CD4-positive, CD25-positive, alpha-beta regulatory T cell (primary cell): Measurements from ENCODE around the gene NBEAL1. TPM values are rescaled to one million over a fixed set of nuclear protein-coding genes. Genes with fewer than 3 reads are reported as not detected.
"Not testable (repeated sequence)": the region's sequence is repeated elsewhere in the genome, so short reads cannot be mapped to it uniquely, and the experiment has no call there.

Source experiments
- ATAC-seq, 2 donors: fragments of 150-1000 bp; cut with Tn5 transposase; one replicate each; pipeline ENCODE4 v1.10.0; 2021; ENCODE audit warnings: low read depth in 2 of 2, moderate number of reproducible peaks in 2 of 2, moderate library complexity in 1 of 2
- DNase-seq, 3 donors: peaks; one replicate each; pipeline versions ENCODE4 v3.0.0 to v3.0.0-alpha.2; 2012 to 2022; ENCODE audit warnings: mixed read lengths in 1 of 3
- H3K27ac ChIP-seq: one replicate; pipeline ENCODE4 v1.7.0; 2013; ENCODE audit warnings: mild to moderate bottlenecking, low read length; ENCODE audit not compliant: insufficient read depth, poor library complexity, severe bottlenecking
- H3K27me3 ChIP-seq: one replicate; pipeline ENCODE4 v1.7.0; 2013; ENCODE audit warnings: low read length; ENCODE audit not compliant: control insufficient read depth, insufficient read depth
- H3K36me3 ChIP-seq: one replicate; pipeline ENCODE4 v1.7.0; 2013; ENCODE audit warnings: mild to moderate bottlenecking, low read length, moderate library complexity; ENCODE audit not compliant: control insufficient read depth, insufficient read depth
- H3K4me1 ChIP-seq: 2 replicates; pipeline ENCODE4 v1.7.0; 2013; ENCODE audit warnings: mild to moderate bottlenecking, low read length; ENCODE audit not compliant: insufficient read depth, control insufficient read depth, poor library complexity, severe bottlenecking
- H3K4me3 ChIP-seq: one replicate; pipeline ENCODE4 v1.7.0; 2013; ENCODE audit warnings: low read depth, mild to moderate bottlenecking, low read length, moderate library complexity
- H3K9me3 ChIP-seq, 2 experiments: 1 replicate in 1 of 2; 2 replicates in 1 of 2; pipeline ENCODE4 v1.7.0; 2013; ENCODE audit warnings: low read length in 2 of 2, mild to moderate bottlenecking in 1 of 2, moderate library complexity in 1 of 2; ENCODE audit not compliant: control insufficient read depth in 2 of 2
- H3K27ac Mint-ChIP-seq, 3 donors: one replicate each; pipeline ENCODE4 v1.8.0; 2020 to 2022; ENCODE audit warnings: mild to moderate bottlenecking in 3 of 3, mixed read lengths in 3 of 3, moderate library complexity in 2 of 3
- H3K27me3 Mint-ChIP-seq: one replicate; pipeline ENCODE4 v1.8.0; 2022; ENCODE audit warnings: mild to moderate bottlenecking, mixed read lengths
- H3K36me3 Mint-ChIP-seq: one replicate; pipeline ENCODE4 v1.8.0; 2020; ENCODE audit warnings: mixed read lengths
- H3K4me1 Mint-ChIP-seq, 4 donors: one replicate each; pipeline ENCODE4 v1.8.0; 2020 to 2022; ENCODE audit warnings: mixed read lengths in 4 of 4, mild to moderate bottlenecking in 1 of 4
- H3K4me3 Mint-ChIP-seq, 4 donors: one replicate each; pipeline ENCODE4 v1.8.0; 2020 to 2022; ENCODE audit warnings: mild to moderate bottlenecking in 4 of 4, mixed read lengths in 4 of 4, moderate library complexity in 3 of 4
- H3K9me3 Mint-ChIP-seq, 7 donors: one replicate each; pipeline ENCODE4 v1.8.0; 2020 to 2022; ENCODE audit warnings: mixed read lengths in 7 of 7, mild to moderate bottlenecking in 3 of 7, moderate library complexity in 2 of 7
- polyA plus RNA-seq, 4 donors: library from polyadenylated mRNA; unstranded; fragments of 300-500 nt; fragmentation: Illumina TruSeq; gene quantifications; one replicate each; pipeline ENCODE4 v1.2.3, GENCODE V29; 2021
- total RNA-seq: library from RNA; stranded (reverse); gene quantifications from one replicate; pipeline ENCODE4 v1.2.3, GENCODE V29; 2022

Gene NBEAL1
- total and polyA plus RNA-seq, 5 donors from 2014 or later, result 6.0 to 18.3 (median 6.5) TPM

DNA sequence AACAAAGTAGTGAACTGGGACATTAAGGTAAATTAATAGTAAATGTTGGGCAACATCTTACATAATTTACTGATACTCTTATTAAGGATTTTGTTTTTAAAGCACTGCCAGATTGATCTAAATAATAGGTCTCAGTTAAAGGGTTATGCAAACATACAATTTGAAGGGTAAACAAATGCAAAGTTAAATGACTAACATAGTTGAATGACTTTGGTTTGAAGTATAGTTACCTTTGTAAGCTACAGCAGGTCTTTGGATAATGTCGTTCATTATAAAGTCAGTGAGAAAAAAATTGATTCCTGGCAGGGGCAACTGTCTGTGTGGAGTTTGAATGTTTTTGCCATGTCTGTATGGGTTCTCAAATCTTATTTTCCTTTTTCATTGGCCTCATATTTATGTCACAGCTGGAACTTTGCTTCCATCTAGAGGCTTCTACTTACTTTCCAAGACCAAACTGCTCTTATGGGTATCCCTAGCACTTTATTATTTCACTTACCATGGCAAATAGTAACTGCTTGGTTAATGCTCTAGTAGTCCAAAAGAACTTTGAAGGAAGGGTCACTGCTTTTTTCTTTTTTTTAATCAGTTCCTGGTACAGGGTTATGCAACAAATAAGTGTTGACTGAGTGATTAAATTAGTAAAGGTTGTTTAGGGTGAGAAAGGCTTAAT is 107.8 kb downstream of the NBEAL1 start:
- H3K4me3 ChIP-seq, result no peak overlapping the region
- H3K4me3 Mint-ChIP-seq, result no peak overlapping the region
- H3K27ac ChIP-seq, result no peak overlapping the region
- no peaks in the 10 kb centered on the region for H3K9me3 Mint-ChIP-seq
- no peaks in the 10 kb centered on the region for H3K36me3 ChIP-seq
- peaks cover 0 to 2% (median 0%) of the 10 kb centered on the region in 4 donors for H3K4me1 Mint-ChIP-seq
- no peak for ATAC-seq
- no peaks in the 10 kb centered on the region for H3K27me3 ChIP-seq
- H3K36me3 Mint-ChIP-seq, result peaks cover 13% of the 10 kb centered on the region
- peak in 1 of 3 donors; percentile 30 for DNase-seq
- no peaks in the 10 kb centered on the region for H3K27me3 Mint-ChIP-seq
- no peaks in the 10 kb centered on the region for H3K4me1 ChIP-seq
- H3K27ac Mint-ChIP-seq, result no peak overlapping the region
- H3K9me3 ChIP-seq, result no peaks in the 10 kb centered on the region

DNA sequence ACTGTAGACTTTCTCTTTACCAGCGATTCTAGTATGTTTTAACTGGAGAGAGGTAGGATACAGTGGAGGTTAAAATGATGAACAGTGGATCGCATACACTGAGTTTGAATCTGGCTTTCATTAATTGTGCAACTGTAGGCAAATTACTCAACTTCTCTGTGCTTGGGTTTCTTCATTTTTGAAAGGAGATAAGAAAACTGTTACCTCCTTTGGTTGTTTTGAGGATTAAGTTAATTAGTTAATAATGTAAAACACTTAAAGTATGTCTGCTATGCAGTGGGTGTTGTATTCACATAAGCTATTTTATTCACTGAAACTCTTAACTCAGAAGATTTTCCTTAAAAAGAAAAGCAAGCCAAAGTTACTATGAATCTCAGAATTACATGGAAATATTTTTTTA is 112.3 kb downstream of the NBEAL1 start:
- no peak overlapping the region for H3K27ac Mint-ChIP-seq
- H3K27ac ChIP-seq, result no peak overlapping the region
- no peak overlapping the region for H3K4me3 Mint-ChIP-seq
- DNase-seq, result no peak
- H3K9me3 ChIP-seq, result no peaks in the 10 kb centered on the region
- no peaks in the 10 kb centered on the region for H3K36me3 ChIP-seq
- no peak for ATAC-seq
- no peaks in the 10 kb centered on the region for H3K4me1 Mint-ChIP-seq
- H3K27me3 Mint-ChIP-seq, result no peaks in the 10 kb centered on the region
- H3K27me3 ChIP-seq, result no peaks in the 10 kb centered on the region
- no peaks in the 10 kb centered on the region for H3K9me3 Mint-ChIP-seq
- no peak overlapping the region for H3K4me3 ChIP-seq
- H3K36me3 Mint-ChIP-seq, result peaks cover 16% of the 10 kb centered on the region
- no peaks in the 10 kb centered on the region for H3K4me1 ChIP-seq

DNA sequence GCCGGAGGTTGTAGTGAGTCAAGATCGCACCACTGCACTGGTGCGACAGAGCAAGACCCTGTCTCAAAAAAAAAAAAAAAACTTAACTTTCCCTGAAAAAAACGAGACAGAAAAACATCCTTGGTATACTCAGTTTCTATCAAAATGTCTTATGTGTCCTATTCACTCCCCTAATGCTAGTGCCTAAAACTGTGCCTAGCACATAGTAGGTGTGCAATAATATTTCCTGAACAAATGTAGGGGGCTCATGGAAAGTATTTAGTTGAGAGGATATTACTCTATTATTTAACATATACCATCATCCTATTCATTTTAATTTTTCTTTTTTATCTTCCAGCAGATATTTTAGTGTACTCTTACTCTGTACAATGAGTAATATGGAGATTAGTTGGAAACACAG is 120.4 kb downstream of the NBEAL1 start:
- Histone ChIP-seq H3K4me1 (no peaks in the 10 kb centered on the region), H3K4me3 (no peak overlapping the region), H3K36me3 (no peaks in the 10 kb centered on the region), H3K9me3 (no peaks in the 10 kb centered on the region), H3K27ac (no peak overlapping the region), H3K27me3 (no peaks in the 10 kb centered on the region)
- Mint-ChIP-seq H3K27ac (peak overlapping the region in 1 of 3 donors; percentile 10), H3K36me3 (peaks cover 8% of the 10 kb centered on the region), H3K27me3 (no peaks in the 10 kb centered on the region), H3K4me3 (no peak overlapping the region), H3K9me3 (no peaks in the 10 kb centered on the region), H3K4me1 (peaks cover 0 to 3% (median 0%) of the 10 kb centered on the region in 4 donors)
- DNase-seq, result no peak
- no peak for ATAC-seq

DNA sequence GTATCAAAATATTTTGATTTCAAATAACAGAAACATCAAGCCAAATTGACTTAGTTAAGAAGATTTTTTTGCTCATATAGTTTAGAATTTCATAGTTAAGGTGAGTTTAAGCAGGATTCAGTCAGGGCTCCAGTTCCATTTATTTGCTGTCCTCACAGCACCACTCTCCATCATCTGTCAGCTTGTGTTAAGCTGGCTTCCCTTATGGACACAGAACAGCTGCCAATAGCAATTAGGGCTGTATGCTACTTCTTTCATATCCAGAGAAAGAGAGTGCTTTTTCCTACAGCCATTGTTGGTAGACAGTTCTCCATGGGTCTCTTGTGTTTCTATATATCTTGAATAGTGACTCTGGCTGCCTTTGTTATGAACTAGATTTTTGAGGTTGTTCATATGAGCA is 128.7 kb downstream of the NBEAL1 start:
- Mint-ChIP-seq H3K4me3 (no peak overlapping the region), H3K27ac (no peak overlapping the region), H3K36me3 (peaks cover 8% of the 10 kb centered on the region), H3K4me1 (no peaks in the 10 kb centered on the region), H3K27me3 (peaks cover 4% of the 10 kb centered on the region), H3K9me3 (no peaks in the 10 kb centered on the region)
- H3K4me3 ChIP-seq, result no peak overlapping the region
- H3K36me3 ChIP-seq, result no peaks in the 10 kb centered on the region
- H3K9me3 ChIP-seq, result no peaks in the 10 kb centered on the region
- no peaks in the 10 kb centered on the region for H3K4me1 ChIP-seq
- H3K27me3 ChIP-seq, result no peaks in the 10 kb centered on the region
- no peak overlapping the region for H3K27ac ChIP-seq
- no peak for DNase-seq
- no peak for ATAC-seq

DNA sequence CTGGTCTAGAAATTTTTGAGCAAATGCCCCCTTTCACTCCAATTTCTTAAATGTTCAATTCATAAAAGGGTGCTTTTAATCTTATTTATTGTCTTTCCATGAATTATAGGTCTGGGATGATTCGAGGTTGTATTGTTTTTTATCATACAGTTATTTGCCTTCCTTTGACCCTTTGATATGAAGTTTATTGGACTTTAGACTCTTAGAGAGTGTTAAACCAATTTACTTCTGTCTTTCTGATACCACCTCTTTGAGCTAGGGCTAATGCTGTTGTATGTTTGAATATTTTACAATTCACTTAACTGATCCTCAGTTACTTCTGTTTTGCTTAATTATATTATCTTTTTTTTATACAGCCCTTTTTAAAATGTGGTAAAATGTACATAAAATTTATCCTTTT is 134.5 kb downstream of the NBEAL1 start:
- no peak for DNase-seq
- H3K4me1 Mint-ChIP-seq, result no peaks in the 10 kb centered on the region
- no peak overlapping the region for H3K27ac Mint-ChIP-seq

DNA sequence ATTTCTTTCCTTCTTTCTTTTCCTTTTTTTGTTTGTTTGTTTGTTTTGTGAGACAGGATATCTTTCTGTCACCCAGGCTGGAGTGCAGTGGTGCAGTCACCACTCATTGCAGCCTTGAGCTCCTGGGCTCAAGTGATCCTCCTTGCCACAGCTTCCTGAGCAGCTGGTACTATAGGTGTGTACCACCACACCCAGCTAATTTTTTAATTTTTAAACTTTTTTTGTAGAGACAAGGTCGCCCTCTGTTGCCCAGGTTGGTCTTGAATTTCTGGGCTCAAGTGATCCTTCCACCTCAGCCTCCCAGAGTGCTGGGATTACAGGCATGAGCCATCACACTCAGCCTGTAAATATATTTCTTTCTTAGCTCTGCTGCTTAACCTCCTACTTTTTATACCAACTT is 140.7 kb downstream of the NBEAL1 start:
- Histone ChIP-seq H3K4me3 (no peak overlapping the region), H3K27me3 (no peaks in the 10 kb centered on the region), H3K27ac (no peak overlapping the region), H3K36me3 (no peaks in the 10 kb centered on the region), H3K9me3 (no peaks in the 10 kb centered on the region), H3K4me1 (no peaks in the 10 kb centered on the region)
- Mint-ChIP-seq H3K4me1 (peaks cover 9 to 15% (median 11%) of the 10 kb centered on the region in 4 donors), H3K4me3 (peak overlapping the region in 2 of 4 donors; percentile 2 to 32), H3K9me3 (peaks cover 0 to 2% (median 0%) of the 10 kb centered on the region in 7 donors), H3K27me3 (no peaks in the 10 kb centered on the region), H3K27ac (peak overlapping the region in 2 of 3 donors; percentile 30 to 68), H3K36me3 (peaks cover 13% of the 10 kb centered on the region)
- DNase-seq (peak in 2 of 3 donors; percentile 44 to 77), ATAC-seq (peak in 1 of 2 donors; percentile 64)

More for the DNA sequence above, 134.5 kb downstream of the NBEAL1 start:
- no peak overlapping the region for H3K4me3 ChIP-seq
- H3K27me3 Mint-ChIP-seq, result peaks cover 4% of the 10 kb centered on the region
- no peak for ATAC-seq
- H3K27ac ChIP-seq, result no peak overlapping the region
- H3K9me3 Mint-ChIP-seq, result peaks cover 0 to 7% (median 0%) of the 10 kb centered on the region in 7 donors
- no peak overlapping the region for H3K4me3 Mint-ChIP-seq
- no peaks in the 10 kb centered on the region for H3K36me3 ChIP-seq
- H3K36me3 Mint-ChIP-seq, result peaks cover 23% of the 10 kb centered on the region
- H3K27me3 ChIP-seq, result no peaks in the 10 kb centered on the region
- no peaks in the 10 kb centered on the region for H3K4me1 ChIP-seq
- H3K9me3 ChIP-seq, result no peaks in the 10 kb centered on the region

DNA sequence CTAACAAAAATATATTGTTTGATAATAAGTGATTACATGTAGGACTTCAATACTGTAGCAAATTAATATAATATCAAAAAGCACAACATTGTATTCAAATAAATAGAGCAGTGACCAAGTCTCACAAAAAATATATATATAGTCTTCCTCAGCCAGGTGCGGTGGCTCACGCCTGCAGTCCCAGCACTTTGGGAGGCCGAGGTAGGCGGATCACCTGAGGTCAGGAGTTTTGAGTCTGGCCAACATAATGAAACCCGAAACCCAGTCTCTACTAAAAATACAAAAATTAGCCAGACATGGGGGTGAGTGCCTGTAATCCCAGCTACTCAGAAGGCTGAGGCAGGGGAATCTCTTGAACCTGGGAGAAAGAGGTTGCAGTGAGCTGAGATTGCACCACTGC is 148.0 kb downstream of the NBEAL1 start:
- peaks cover 18% of the 10 kb centered on the region for H3K36me3 Mint-ChIP-seq
- not testable (repeated sequence) for H3K27ac ChIP-seq, H3K4me3 Mint-ChIP-seq, ATAC-seq, H3K27me3 ChIP-seq, H3K4me1 Mint-ChIP-seq, H3K36me3 ChIP-seq, DNase-seq, H3K4me3 ChIP-seq, H3K9me3 Mint-ChIP-seq, H3K9me3 ChIP-seq, H3K4me1 ChIP-seq, H3K27ac Mint-ChIP-seq, H3K27me3 Mint-ChIP-seq

DNA sequence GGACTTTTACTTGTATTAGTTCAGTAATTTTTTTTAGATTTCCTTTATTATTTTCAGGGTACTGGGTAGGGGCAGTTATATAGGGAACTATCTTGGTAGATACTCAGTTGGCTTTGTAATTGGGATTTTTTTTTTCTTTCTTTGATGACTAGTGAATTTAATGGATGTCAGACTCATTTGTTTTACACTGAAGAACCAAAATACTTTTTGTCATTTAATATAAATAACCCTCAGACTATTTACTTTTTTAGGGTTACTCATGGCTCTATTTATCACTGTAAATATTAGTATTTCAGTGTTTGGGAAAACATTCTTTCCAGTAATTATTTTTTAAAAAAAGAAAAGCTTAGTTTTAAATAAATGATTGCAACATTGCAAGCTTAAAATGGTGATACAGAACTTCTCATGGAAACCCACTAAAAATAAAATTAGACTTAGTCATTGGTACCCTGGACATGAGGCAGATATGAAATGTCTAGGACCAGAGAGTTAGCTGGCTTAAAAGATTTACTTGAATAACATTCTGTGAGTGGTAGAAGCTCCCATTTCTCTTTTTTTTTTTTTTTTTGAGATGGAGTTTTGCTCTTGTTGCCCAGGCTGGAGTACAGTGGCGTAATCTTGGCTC is 149.7 kb downstream of the NBEAL1 start:
- Histone ChIP-seq H3K4me3 (no peak overlapping the region), H3K27me3 (no peaks in the 10 kb centered on the region), H3K36me3 (no peaks in the 10 kb centered on the region), H3K27ac (no peak overlapping the region), H3K4me1 (no peaks in the 10 kb centered on the region), H3K9me3 (no peaks in the 10 kb centered on the region)
- Mint-ChIP-seq H3K36me3 (peaks cover 21% of the 10 kb centered on the region), H3K27me3 (no peaks in the 10 kb centered on the region), H3K4me1 (no peaks in the 10 kb centered on the region), H3K4me3 (no peak overlapping the region), H3K27ac (no peak overlapping the region), H3K9me3 (peaks cover 0 to 5% (median 0%) of the 10 kb centered on the region in 7 donors)
- ATAC-seq (no peak), DNase-seq (no peak)
